ENCODE measurements around the gene COL16A1.

The COL16A1 gene

GRCh38 chr1:31642366-31642765, 61.5 kb downstream of the COL16A1 start:
- no peak overlapping the region for H3K27ac ChIP-seq (ENCODE audit: insufficient read depth in 1 of 2, low read depth in 1 of 2, low read length in 2 of 2, poor library complexity in 1 of 2, severe bottlenecking in 2 of 2)
- no peaks in the 10 kb centered on the region for H3K27me3 ChIP-seq (replicated peaks in 2 of 5; ENCODE audit: control insufficient read depth in 4 of 5, insufficient read depth in 5 of 5, low read length in 4 of 5)
- peaks cover 11 to 44% (median 28%) of the 10 kb centered on the region in 4 experiments for H3K4me1 ChIP-seq (ENCODE audit: control extremely low read depth in 1 of 4, control insufficient read depth in 4 of 4, insufficient read depth in 4 of 4, low read length in 3 of 4)
- no peaks in the 10 kb centered on the region for H3K9me3 ChIP-seq (ENCODE audit: control extremely low read depth in 1 of 5, control insufficient read depth in 4 of 5, insufficient read depth in 2 of 5, low read depth in 1 of 5, low read length in 4 of 5)
- no peak overlapping the region for H3K4me3 ChIP-seq (ENCODE audit: control insufficient read depth in 1 of 7, extremely low read depth in 1 of 7, insufficient read depth in 4 of 7, low read depth in 2 of 7, low read length in 6 of 7)
- no peak for DNase-seq
- CTCF ChIA-PET: interaction anchor here (1.6 to 3.2 kb wide), 2 partner anchors 9 to 21 kb away, joined by 3 to 29 read pairs; no protein-coding TSS in a partner anchor
- 100% methylated on average over 2 of the region's 4 CpGs for WGBS (ENCODE audit: insufficient coverage)
- H3K36me3 ChIP-seq (ENCODE audit: control insufficient read depth in 4 of 4, insufficient read depth in 4 of 4, low read length in 3 of 4): peaks cover 0 to 3% (median 0%) of the 10 kb centered on the region in 4 experiments
- POLR2A ChIA-PET: no interaction called here

- H3K27ac ChIP-seq (ENCODE audit: insufficient read depth in 1 of 2, low read depth in 1 of 2, low read length in 2 of 2, poor library complexity in 1 of 2, severe bottlenecking in 2 of 2): no peak overlapping the region
- H3K4me3 ChIP-seq (ENCODE audit: control insufficient read depth in 1 of 7, extremely low read depth in 1 of 7, insufficient read depth in 4 of 7, low read depth in 2 of 7, low read length in 6 of 7): no peak overlapping the region
- H3K4me1 ChIP-seq (ENCODE audit: control extremely low read depth in 1 of 4, control insufficient read depth in 4 of 4, insufficient read depth in 4 of 4, low read length in 3 of 4): peaks cover 11 to 48% (median 28%) of the 10 kb centered on the region in 4 experiments
- H3K9me3 ChIP-seq (ENCODE audit: control extremely low read depth in 1 of 5, control insufficient read depth in 4 of 5, insufficient read depth in 2 of 5, low read depth in 1 of 5, low read length in 4 of 5): no peaks in the 10 kb centered on the region
- H3K36me3 ChIP-seq (ENCODE audit: control insufficient read depth in 4 of 4, insufficient read depth in 4 of 4, low read length in 3 of 4): peaks cover 0 to 3% (median 0%) of the 10 kb centered on the region in 4 experiments
- no peak for DNase-seq
- WGBS (ENCODE audit: insufficient coverage): 94% methylated on average over 3 of the region's 4 CpGs
- ChIA-PET CTCF (interaction anchor here (0.8 to 2.9 kb wide), 6 partner anchors 53 to 219 kb away, joined by 3 to 9 read pairs (median 4); no protein-coding TSS in a partner anchor), POLR2A (no interaction called here)
- no peaks in the 10 kb centered on the region for H3K27me3 ChIP-seq (replicated peaks in 2 of 5; ENCODE audit: control insufficient read depth in 4 of 5, insufficient read depth in 5 of 5, low read length in 4 of 5)
Measured at GRCh38 chr1:31640964-31641363, 62.9 kb downstream of the COL16A1 start.

GRCh38 chr1:31640179-31640578, 63.6 kb downstream of the COL16A1 start:
- no peak for DNase-seq
- H3K27me3 ChIP-seq (replicated peaks in 2 of 5; ENCODE audit: control insufficient read depth in 4 of 5, insufficient read depth in 5 of 5, low read length in 4 of 5): no peaks in the 10 kb centered on the region
- no peak overlapping the region for H3K27ac ChIP-seq (ENCODE audit: insufficient read depth in 1 of 2, low read depth in 1 of 2, low read length in 2 of 2, poor library complexity in 1 of 2, severe bottlenecking in 2 of 2)
- H3K36me3 ChIP-seq (ENCODE audit: control insufficient read depth in 4 of 4, insufficient read depth in 4 of 4, low read length in 3 of 4): peaks cover 0 to 9% (median under 1%) of the 10 kb centered on the region in 4 experiments
- ChIA-PET CTCF (interaction anchor here (0.7 to 2.9 kb wide), 9 partner anchors 11 to 148 kb away, joined by 3 to 9 read pairs (median 3); no protein-coding TSS in a partner anchor), POLR2A (interaction anchor here (0.5 kb wide), 1 partner anchor 13 kb away, joined by 3 read pairs; no protein-coding TSS in a partner anchor)
- H3K4me1 ChIP-seq (ENCODE audit: control extremely low read depth in 1 of 4, control insufficient read depth in 4 of 4, insufficient read depth in 4 of 4, low read length in 3 of 4): peaks cover 7 to 42% (median 20%) of the 10 kb centered on the region in 4 experiments
- H3K9me3 ChIP-seq (ENCODE audit: control extremely low read depth in 1 of 5, control insufficient read depth in 4 of 5, insufficient read depth in 2 of 5, low read depth in 1 of 5, low read length in 4 of 5): no peaks in the 10 kb centered on the region
- no peak overlapping the region for H3K4me3 ChIP-seq (ENCODE audit: control insufficient read depth in 1 of 7, extremely low read depth in 1 of 7, insufficient read depth in 4 of 7, low read depth in 2 of 7, low read length in 6 of 7)

GRCh38 chr1:31639543-31639942, 64.3 kb downstream of the COL16A1 start:
- DNase-seq: peak in 2 of 3 donors; percentile 32 to 33
- Histone ChIP-seq H3K4me1 (ENCODE audit: control extremely low read depth in 1 of 4, control insufficient read depth in 4 of 4, insufficient read depth in 4 of 4, low read length in 3 of 4) (peaks cover 7 to 42% (median 18%) of the 10 kb centered on the region in 4 experiments), H3K9me3 (ENCODE audit: control extremely low read depth in 1 of 5, control insufficient read depth in 4 of 5, insufficient read depth in 2 of 5, low read depth in 1 of 5, low read length in 4 of 5) (no peaks in the 10 kb centered on the region), H3K36me3 (ENCODE audit: control insufficient read depth in 4 of 4, insufficient read depth in 4 of 4, low read length in 3 of 4) (peaks cover 0 to 15% (median 3%) of the 10 kb centered on the region in 4 experiments), H3K27me3 (replicated peaks in 2 of 5; ENCODE audit: control insufficient read depth in 4 of 5, insufficient read depth in 5 of 5, low read length in 4 of 5) (no peaks in the 10 kb centered on the region), H3K27ac (ENCODE audit: insufficient read depth in 1 of 2, low read depth in 1 of 2, low read length in 2 of 2, poor library complexity in 1 of 2, severe bottlenecking in 2 of 2) (no peak overlapping the region), H3K4me3 (ENCODE audit: control insufficient read depth in 1 of 7, extremely low read depth in 1 of 7, insufficient read depth in 4 of 7, low read depth in 2 of 7, low read length in 6 of 7) (no peak overlapping the region)
- CTCF ChIA-PET: interaction anchor here (1.0 to 2.9 kb wide), 6 partner anchors 10 to 90 kb away, joined by 3 to 9 read pairs (median 3); no protein-coding TSS in a partner anchor
- WGBS (ENCODE audit: insufficient coverage): 69% methylated on average over 5 of the region's 5 CpGs
- POLR2A ChIA-PET: interaction anchor here (0.5 kb wide), 1 partner anchor 14 kb away, joined by 3 read pairs; no protein-coding TSS in a partner anchor

- H3K4me1 ChIP-seq (ENCODE audit: control extremely low read depth in 1 of 4, control insufficient read depth in 4 of 4, insufficient read depth in 4 of 4, low read length in 3 of 4): peaks cover 5 to 31% (median 8%) of the 10 kb centered on the region in 4 experiments
- H3K27ac ChIP-seq (ENCODE audit: insufficient read depth in 1 of 2, low read depth in 1 of 2, low read length in 2 of 2, poor library complexity in 1 of 2, severe bottlenecking in 2 of 2): no peak overlapping the region
- 93% methylated on average over 3 of the region's 5 CpGs for WGBS (ENCODE audit: insufficient coverage)
- H3K9me3 ChIP-seq (ENCODE audit: control extremely low read depth in 1 of 5, control insufficient read depth in 4 of 5, insufficient read depth in 2 of 5, low read depth in 1 of 5, low read length in 4 of 5): no peaks in the 10 kb centered on the region
- ChIA-PET POLR2A (interaction anchor here (0.7 kb wide), 1 partner anchor 298 kb away, joined by 6 read pairs; no protein-coding TSS in a partner anchor), CTCF (interaction anchor here (0.6 to 2.9 kb wide), 9 partner anchors 9 to 243 kb away, joined by 3 to 10 read pairs (median 4); partner anchors contain the start of gene HCRTR1)
- peaks cover 0 to 22% (median 11%) of the 10 kb centered on the region in 4 experiments for H3K36me3 ChIP-seq (ENCODE audit: control insufficient read depth in 4 of 4, insufficient read depth in 4 of 4, low read length in 3 of 4)
- no peak for DNase-seq
- H3K27me3 ChIP-seq (replicated peaks in 2 of 5; ENCODE audit: control insufficient read depth in 4 of 5, insufficient read depth in 5 of 5, low read length in 4 of 5): no peaks in the 10 kb centered on the region
- no peak overlapping the region for H3K4me3 ChIP-seq (ENCODE audit: control insufficient read depth in 1 of 7, extremely low read depth in 1 of 7, insufficient read depth in 4 of 7, low read depth in 2 of 7, low read length in 6 of 7)
Measured at GRCh38 chr1:31637915-31638673, 65.7 kb downstream of the COL16A1 start.

- peaks cover 9 to 69% (median 44%) of the 10 kb centered on the region in 4 experiments for H3K36me3 ChIP-seq (ENCODE audit: control insufficient read depth in 4 of 4, insufficient read depth in 4 of 4, low read length in 3 of 4)
- POLR2A ChIA-PET: no interaction called here
Measured at GRCh38 chr1:31633117-31633516, 70.7 kb downstream of the COL16A1 start.

More at GRCh38 chr1:31633117-31633516, 70.7 kb downstream of the COL16A1 start:
- 92% methylated on average over 4 of the region's 4 CpGs for WGBS (ENCODE audit: insufficient coverage)
- Histone ChIP-seq H3K9me3 (ENCODE audit: control extremely low read depth in 1 of 5, control insufficient read depth in 4 of 5, insufficient read depth in 2 of 5, low read depth in 1 of 5, low read length in 4 of 5) (no peaks in the 10 kb centered on the region), H3K27me3 (replicated peaks in 2 of 5; ENCODE audit: control insufficient read depth in 4 of 5, insufficient read depth in 5 of 5, low read length in 4 of 5) (no peaks in the 10 kb centered on the region), H3K4me1 (ENCODE audit: control extremely low read depth in 1 of 4, control insufficient read depth in 4 of 4, insufficient read depth in 4 of 4, low read length in 3 of 4) (peaks cover 0 to 4% (median 0%) of the 10 kb centered on the region in 4 experiments), H3K27ac (ENCODE audit: insufficient read depth in 1 of 2, low read depth in 1 of 2, low read length in 2 of 2, poor library complexity in 1 of 2, severe bottlenecking in 2 of 2) (no peak overlapping the region), H3K4me3 (ENCODE audit: control insufficient read depth in 1 of 7, extremely low read depth in 1 of 7, insufficient read depth in 4 of 7, low read depth in 2 of 7, low read length in 6 of 7) (no peak overlapping the region)
- CTCF ChIA-PET: interaction anchor here (1.3 to 5.9 kb wide), 6 partner anchors 11 to 70 kb away, joined by 3 to 29 read pairs (median 8); partner anchors contain the start of genes HCRTR1 and PEF1
- peak in 2 of 3 donors; percentile 37 to 49 for DNase-seq
